Gastrocnemius medialis (tissue), 4 donors: Measurements from ENCODE around the gene TPK1.

Source experiments
- CTCF ChIP-seq, 5 experiments: fragments of 450-650 bp in 3 of 5; fragments of 200-600 bp in 2 of 5; sonication (generic) in 2 of 5; IDR thresholded peaks in 4 of 5; conservative IDR thresholded peaks in 1 of 5; 1 replicate in 4 of 5; 2 replicates in 1 of 5; pipeline ENCODE4 v1.5.1; 2016 to 2019; ENCODE audit warnings: antibody characterized with exemption in 5 of 5, mild to moderate bottlenecking in 3 of 5, moderate library complexity in 3 of 5
- POLR2A ChIP-seq, 2 donors: fragments of 450-650 bp; IDR thresholded peaks; one replicate each; pipeline ENCODE4 v1.6.1; 2017; ENCODE audit warnings: antibody characterized with exemption in 2 of 2, mild to moderate bottlenecking in 2 of 2, moderate library complexity in 2 of 2

GRCh38 chr7:144468990-144469732 is 366.7 kb downstream of the TPK1 start:
- no peak for TF ChIP-seq CTCF (IDR thresholded peaks at IDR 0.05 in 4 of 5, conservative IDR thresholded peaks at IDR 0.05 in 1 of 5)
- no peak for TF ChIP-seq POLR2A (IDR thresholded peaks at IDR 0.05)
